H4 (cell line): Measurements from ENCODE around the gene GAS7. TPM values are rescaled to one million over a fixed set of nuclear protein-coding genes. Genes with fewer than 3 reads are reported as not detected.
A peak's percentile ranks its signal among the peaks of the same experiment; 100 is the strongest.

Experiments used
- DNase-seq: peaks from one replicate; pipeline ENCODE4 v3.0.0-alpha.2; 2015; ENCODE audit warnings: low spot score
- total RNA-seq: library from RNA; depleted of rRNA; stranded (reverse); fragments of >200 nt; shearing (Covaris generic); gene quantifications from 2 replicates; pipeline ENCODE4 v1.2.3, GENCODE V29; 2014; rRNA removed

GAS7 gene
- total RNA-seq, result 0.45 and 1.1 TPM in 2 replicates

- DNase-seq, result no peak
These were observed at the start of gene GAS7 for GRCh38 chr17:10198509-10199249. Gene GAS7 (minus strand): TSS chr17:10198606.

GRCh38 chr17:10247810-10248209 is 49.4 kb upstream of the GAS7 start:
- DNase-seq, result no peak

- DNase-seq, result peak; percentile 8
These were observed 45.8 kb upstream of the GAS7 start for GRCh38 chr17:10243883-10244844.

- DNase-seq, result no peak
These were observed 43.4 kb upstream of the GAS7 start for GRCh38 chr17:10241781-10242180.

GRCh38 chr17:10238661-10239060 is 40.3 kb upstream of the GAS7 start:
- no peak for DNase-seq

GRCh38 chr17:10234033-10234432 is 35.6 kb upstream of the GAS7 start:
- DNase-seq, result no peak

GRCh38 chr17:10233161-10233560 is 34.8 kb upstream of the GAS7 start:
- DNase-seq, result no peak

GRCh38 chr17:10229181-10229580 is 30.8 kb upstream of the GAS7 start:
- DNase-seq, result no peak

GRCh38 chr17:10226930-10227695 is 28.7 kb upstream of the GAS7 start:
- peak; percentile 12 for DNase-seq

GRCh38 chr17:10224582-10225195 is 26.3 kb upstream of the GAS7 start:
- DNase-seq, result no peak

- no peak for DNase-seq
These were observed 20.8 kb upstream of the GAS7 start for GRCh38 chr17:10219193-10219592.

- DNase-seq, result no peak
These were observed 19.5 kb upstream of the GAS7 start for GRCh38 chr17:10217916-10218315.

- DNase-seq, result no peak
These were observed 18.0 kb upstream of the GAS7 start for GRCh38 chr17:10216213-10216938.

- DNase-seq, result no peak
These were observed 16.9 kb upstream of the GAS7 start for GRCh38 chr17:10215286-10215685.

GRCh38 chr17:10211666-10212065 is 13.3 kb upstream of the GAS7 start:
- DNase-seq, result no peak

GRCh38 chr17:10210151-10210574 is 11.8 kb upstream of the GAS7 start:
- no peak for DNase-seq

- DNase-seq, result no peak
These were observed 10.3 kb upstream of the GAS7 start for GRCh38 chr17:10208604-10209193.

GRCh38 chr17:10207153-10207552 is 8.7 kb upstream of the GAS7 start:
- DNase-seq, result no peak

- no peak for DNase-seq
These were observed 7.3 kb upstream of the GAS7 start for GRCh38 chr17:10205549-10206185.

GRCh38 chr17:10201680-10202079 is 3.3 kb upstream of the GAS7 start:
- DNase-seq, result no peak
